PFSK-1 (cell line): Measurements from ENCODE around the gene TMPRSS7.

ENCODE experiments used
- FOXP2 ChIP-seq: optimal IDR thresholded peaks from 2 replicates; pipeline ENCODE3; 2011; ENCODE audit warnings: borderline replicate concordance, control low read depth, inconsistent platforms; ENCODE audit not compliant: insufficient read depth; ENCODE audit errors: extremely low read length, extremely low read depth
- POLR2AphosphoS5 ChIP-seq: IDR thresholded peaks from 2 replicates; pipeline ENCODE4 v1.6.1; 2012; ENCODE audit warnings: low read depth, mild to moderate bottlenecking, control low read depth, low read length, moderate library complexity
- SIN3A ChIP-seq: IDR thresholded peaks from 2 replicates; pipeline ENCODE4 v1.6.1; 2012; ENCODE audit warnings: mild to moderate bottlenecking, low read length, moderate library complexity, borderline replicate concordance; ENCODE audit not compliant: insufficient read depth
- TAF1 ChIP-seq: IDR thresholded peaks from 2 replicates; pipeline ENCODE4 v1.6.1; 2012; ENCODE audit warnings: low read length, control low read depth, borderline replicate concordance; ENCODE audit not compliant: insufficient read depth
- TF ChIP-seq, protein P1 (sequence below), 2 experiments: IDR thresholded peaks; 2 replicates each; pipeline versions ENCODE4 v1.6.1 to v1.8.0; 2011 to 2012; ENCODE audit warnings: low read depth in 2 of 2, low read length in 2 of 2, control low read depth in 1 of 2, inconsistent platforms in 1 of 2, mild to moderate bottlenecking in 1 of 2, moderate library complexity in 1 of 2; ENCODE audit not compliant: insufficient read depth in 1 of 2

The TMPRSS7 gene

DNA sequence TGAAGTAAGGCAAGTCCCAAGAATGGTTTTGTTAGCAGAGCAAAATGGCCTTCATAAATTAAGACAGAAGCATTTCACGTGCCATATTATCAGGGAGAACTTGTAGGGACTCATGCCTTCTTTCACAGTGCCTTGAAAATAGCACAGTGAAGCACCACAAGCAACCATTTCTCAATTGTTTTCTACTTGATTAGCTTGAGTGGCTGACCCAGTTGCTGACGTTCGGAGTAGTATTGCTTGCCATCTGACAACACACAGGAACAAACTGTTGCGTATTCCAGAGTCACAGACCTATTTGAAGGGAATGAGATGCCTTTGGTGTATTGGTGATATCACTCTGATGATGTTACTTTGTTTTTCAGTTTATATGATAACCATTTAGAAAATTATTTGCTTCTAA, 48.7 kb downstream of the TMPRSS7 start:
- TF ChIP-seq FOXP2 (no peak), SIN3A (no peak), POLR2AphosphoS5 (no peak), TAF1 (no peak)
- TF ChIP-seq, protein P1, sequence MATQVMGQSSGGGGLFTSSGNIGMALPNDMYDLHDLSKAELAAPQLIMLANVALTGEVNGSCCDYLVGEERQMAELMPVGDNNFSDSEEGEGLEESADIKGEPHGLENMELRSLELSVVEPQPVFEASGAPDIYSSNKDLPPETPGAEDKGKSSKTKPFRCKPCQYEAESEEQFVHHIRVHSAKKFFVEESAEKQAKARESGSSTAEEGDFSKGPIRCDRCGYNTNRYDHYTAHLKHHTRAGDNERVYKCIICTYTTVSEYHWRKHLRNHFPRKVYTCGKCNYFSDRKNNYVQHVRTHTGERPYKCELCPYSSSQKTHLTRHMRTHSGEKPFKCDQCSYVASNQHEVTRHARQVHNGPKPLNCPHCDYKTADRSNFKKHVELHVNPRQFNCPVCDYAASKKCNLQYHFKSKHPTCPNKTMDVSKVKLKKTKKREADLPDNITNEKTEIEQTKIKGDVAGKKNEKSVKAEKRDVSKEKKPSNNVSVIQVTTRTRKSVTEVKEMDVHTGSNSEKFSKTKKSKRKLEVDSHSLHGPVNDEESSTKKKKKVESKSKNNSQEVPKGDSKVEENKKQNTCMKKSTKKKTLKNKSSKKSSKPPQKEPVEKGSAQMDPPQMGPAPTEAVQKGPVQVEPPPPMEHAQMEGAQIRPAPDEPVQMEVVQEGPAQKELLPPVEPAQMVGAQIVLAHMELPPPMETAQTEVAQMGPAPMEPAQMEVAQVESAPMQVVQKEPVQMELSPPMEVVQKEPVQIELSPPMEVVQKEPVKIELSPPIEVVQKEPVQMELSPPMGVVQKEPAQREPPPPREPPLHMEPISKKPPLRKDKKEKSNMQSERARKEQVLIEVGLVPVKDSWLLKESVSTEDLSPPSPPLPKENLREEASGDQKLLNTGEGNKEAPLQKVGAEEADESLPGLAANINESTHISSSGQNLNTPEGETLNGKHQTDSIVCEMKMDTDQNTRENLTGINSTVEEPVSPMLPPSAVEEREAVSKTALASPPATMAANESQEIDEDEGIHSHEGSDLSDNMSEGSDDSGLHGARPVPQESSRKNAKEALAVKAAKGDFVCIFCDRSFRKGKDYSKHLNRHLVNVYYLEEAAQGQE (IDR thresholded peaks at IDR 0.05; ENCODE audit: insufficient read depth in 1 of 2, low read depth in 2 of 2, low read length in 2 of 2): no peak

DNA sequence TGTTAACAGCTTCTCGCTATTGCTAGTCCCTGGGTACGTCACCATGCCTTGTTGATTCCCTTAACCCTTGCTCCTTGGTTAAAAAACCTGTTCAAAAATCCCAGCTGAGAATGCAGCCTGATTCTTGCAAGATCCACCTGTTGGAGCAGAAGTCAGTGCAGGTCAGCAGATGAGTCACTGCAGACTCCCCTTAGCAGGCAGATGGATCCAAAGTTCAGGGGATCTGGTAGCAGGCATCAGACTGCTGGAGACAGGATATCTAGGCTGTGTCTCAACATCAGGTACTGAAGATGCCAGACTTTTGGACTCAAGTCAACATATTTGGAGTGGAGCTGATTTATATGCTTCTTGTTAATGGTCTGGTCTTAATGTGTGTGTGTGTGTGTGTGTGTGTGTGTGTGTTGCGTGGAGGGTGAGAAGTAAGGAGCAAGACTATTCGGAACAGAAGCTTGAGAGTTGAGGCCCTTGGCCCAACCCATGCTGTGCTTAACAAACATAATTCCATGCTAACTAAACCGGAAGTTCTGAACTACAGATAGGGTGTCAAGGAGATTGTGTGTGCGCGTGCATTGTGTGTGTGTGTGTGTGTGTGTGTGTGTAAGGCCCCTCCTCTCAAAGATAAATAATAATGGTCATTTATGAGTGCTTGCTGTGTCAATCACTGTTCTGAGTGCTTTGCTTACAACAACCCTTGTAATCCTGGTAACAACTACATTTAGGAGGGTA, 50.6 kb downstream of the TMPRSS7 start:
- no peak for TF ChIP-seq TAF1
- no peak for TF ChIP-seq SIN3A
- no peak for TF ChIP-seq FOXP2
- TF ChIP-seq POLR2AphosphoS5: no peak
- TF ChIP-seq, protein P1 (IDR thresholded peaks at IDR 0.05; ENCODE audit: insufficient read depth in 1 of 2, low read depth in 2 of 2, low read length in 2 of 2): no peak

DNA sequence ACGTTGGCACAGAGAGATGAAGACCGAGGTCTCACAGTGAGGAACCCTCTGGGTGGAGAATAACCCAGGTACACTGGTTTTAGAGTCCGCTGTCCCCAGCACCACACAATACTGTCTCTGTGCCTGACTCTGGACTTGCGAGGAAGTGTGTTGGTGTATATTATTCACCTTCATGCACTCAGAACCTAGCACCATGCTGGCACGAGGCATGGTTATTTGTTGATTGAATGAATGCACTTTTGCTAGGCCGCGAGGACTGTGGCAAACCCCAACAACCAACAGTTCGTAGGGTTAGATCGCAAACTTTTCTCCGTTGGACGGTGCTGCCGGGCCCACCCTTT, 51.2 kb downstream of the TMPRSS7 start:
- no peak for TF ChIP-seq SIN3A
- no peak for TF ChIP-seq TAF1
- no peak for TF ChIP-seq FOXP2
- no peak for TF ChIP-seq POLR2AphosphoS5
- TF ChIP-seq, protein P1 (IDR thresholded peaks at IDR 0.05; ENCODE audit: insufficient read depth in 1 of 2, low read depth in 2 of 2, low read length in 2 of 2): no peak

DNA sequence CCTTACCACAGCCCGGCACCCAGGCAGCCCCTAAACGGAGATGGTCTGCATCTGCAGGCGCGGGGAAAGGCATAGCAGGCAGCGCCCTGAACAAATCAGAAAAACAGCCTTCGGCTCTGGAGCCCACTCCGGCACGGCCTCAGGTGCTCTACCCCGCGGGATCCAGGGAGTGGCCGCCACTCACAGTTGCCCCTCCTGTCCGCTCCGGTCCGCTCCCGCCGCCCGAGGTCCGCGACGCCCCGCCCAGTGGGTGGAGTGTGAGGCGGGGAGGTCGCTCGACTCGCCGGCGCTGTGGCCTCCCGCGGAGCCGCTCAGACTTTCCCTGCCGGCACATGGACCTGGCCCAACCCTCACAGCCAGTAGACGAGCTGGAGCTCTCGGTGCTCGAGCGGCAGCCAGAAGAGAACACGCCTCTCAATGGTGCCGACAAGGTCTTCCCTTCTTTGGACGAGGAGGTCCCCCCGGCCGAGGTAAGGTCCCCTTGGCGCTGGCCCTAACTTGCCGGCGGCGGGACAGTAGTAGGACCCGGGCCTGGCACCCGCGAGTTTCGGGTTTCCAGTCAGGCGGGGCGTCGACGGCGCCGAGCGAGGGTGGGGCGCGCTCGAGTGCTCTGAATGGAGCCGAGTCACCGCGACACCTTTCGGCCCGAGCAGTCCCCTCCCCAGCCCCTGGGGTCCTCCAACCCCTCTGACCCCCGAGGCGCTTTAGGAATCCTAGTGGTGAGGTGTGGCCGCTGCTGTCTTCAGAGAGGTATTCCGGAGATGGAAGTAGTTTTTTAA, 51.7 kb downstream of the TMPRSS7 start, which contains the start of gene C3orf52:
Gene C3orf52 (plus strand): TSS at position 314 of the 779 bp plus-strand sequence. CDS start 19 bp downstream, at position 333.
- TF ChIP-seq SIN3A (no peak), TAF1 (no peak), FOXP2 (no peak), POLR2AphosphoS5 (no peak)
- TF ChIP-seq, protein P1 (IDR thresholded peaks at IDR 0.05; ENCODE audit: insufficient read depth in 1 of 2, low read depth in 2 of 2, low read length in 2 of 2): no peak
